Activated CD8-positive, alpha-beta memory T cell treated with anti-CD3 and anti-CD28 coated beads for 48 hours (primary cell): ENCODE results near the gene SCO1.
"Not testable (repeated sequence)": the region's sequence is repeated elsewhere in the genome, so short reads cannot be mapped to it uniquely, and the experiment has no call there.

Experiments used
- DNase-seq, 3 experiments: peaks; one replicate each; pipeline ENCODE4 v3.0.0-alpha.2; 2020; ENCODE audit warnings: low read depth in 2 of 3, low spot score in 2 of 3

SCO1 gene

GRCh38 chr17:10697092-10698081 lies at the start of gene SCO1, which contains the start of gene ADPRM:
Gene SCO1 (minus strand): TSS chr17:10697533. CDS start chr17:10697507, 26 bp downstream.
Gene ADPRM (plus strand): TSS chr17:10697594. CDS start chr17:10704927, 7,333 bp downstream.
- DNase-seq, result peak; percentile 77 to 81 (median 81)

- DNase-seq, result no peak
Observed at GRCh38 chr17:10745231-10745630, 47.9 kb upstream of the SCO1 start.

- DNase-seq, result no peak
Observed at GRCh38 chr17:10744501-10745000, 47.2 kb upstream of the SCO1 start.

GRCh38 chr17:10743316-10744009 lies 46.1 kb upstream of the SCO1 start:
- DNase-seq, result no peak

- no peak for DNase-seq
Observed at GRCh38 chr17:10742431-10742830, 45.1 kb upstream of the SCO1 start.

- no peak for DNase-seq
Observed at GRCh38 chr17:10741416-10742135, 44.2 kb upstream of the SCO1 start.

- DNase-seq, result no peak
Observed at GRCh38 chr17:10739386-10739785, 42.1 kb upstream of the SCO1 start.

GRCh38 chr17:10738521-10739258 lies 41.4 kb upstream of the SCO1 start:
- DNase-seq, result no peak

- DNase-seq, result no peak
Observed at GRCh38 chr17:10737736-10738135, 40.4 kb upstream of the SCO1 start.

- no peak for DNase-seq
Observed at GRCh38 chr17:10737168-10737622, 39.9 kb upstream of the SCO1 start.

- no peak for DNase-seq
Observed at GRCh38 chr17:10735821-10736220, 38.5 kb upstream of the SCO1 start.

- no peak for DNase-seq
Observed at GRCh38 chr17:10735251-10735650, 37.9 kb upstream of the SCO1 start.

- DNase-seq, result no peak
Observed at GRCh38 chr17:10733666-10734065, 36.3 kb upstream of the SCO1 start.

- not testable (repeated sequence) for DNase-seq
Observed at GRCh38 chr17:10732121-10732520, 34.8 kb upstream of the SCO1 start.

- no peak for DNase-seq
Observed at GRCh38 chr17:10731408-10731879, 34.1 kb upstream of the SCO1 start.

GRCh38 chr17:10730247-10730646 lies 32.9 kb upstream of the SCO1 start:
- DNase-seq, result not testable (repeated sequence)

- DNase-seq, result peak; percentile 14 to 25 (median 16)
Observed at GRCh38 chr17:10729334-10730193, 32.2 kb upstream of the SCO1 start, which contains the start of gene TMEM220. Gene TMEM220 (minus strand): TSS chr17:10730023. CDS start chr17:10729851, 172 bp downstream.

GRCh38 chr17:10728331-10728892 lies 31.1 kb upstream of the SCO1 start:
- DNase-seq, result no peak

GRCh38 chr17:10727192-10727591 lies 29.9 kb upstream of the SCO1 start:
- no peak for DNase-seq
